Measurements from ENCODE around the gene EMC10. TPM values are rescaled to one million over a fixed set of nuclear protein-coding genes. Genes with fewer than 3 reads are reported as not detected.

Gene EMC10
- total RNA-seq, 4 donors from 2014 or later, result 34.9 to 77.2 (median 71.1) TPM

DNA sequence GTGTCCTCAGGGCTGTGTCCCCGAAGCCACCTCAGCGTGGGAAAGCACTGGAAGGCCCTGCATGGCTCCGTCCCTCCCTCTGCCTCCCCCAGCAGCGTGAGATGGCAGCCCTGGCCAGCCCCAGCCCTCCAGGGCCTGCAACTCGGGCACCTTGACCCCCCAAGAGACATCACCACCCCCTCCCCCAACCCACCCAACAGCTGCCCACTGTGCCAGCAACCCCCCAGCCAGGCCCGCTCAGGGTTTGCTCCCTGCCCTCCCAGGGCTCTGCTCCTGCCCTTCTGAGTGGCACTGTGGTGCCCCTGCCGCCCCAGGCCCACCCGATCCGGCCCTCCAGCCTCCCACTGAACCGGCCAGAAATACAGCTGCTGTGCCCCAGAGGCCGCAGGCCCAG lies 38.9 kb downstream of the EMC10 start:
- TF ChIP-seq POLR2A (IDR thresholded peaks at IDR 0.05), result no peak
- no peak for TF ChIP-seq EP300 (IDR thresholded peaks at IDR 0.05)
- TF ChIP-seq, protein P1, sequence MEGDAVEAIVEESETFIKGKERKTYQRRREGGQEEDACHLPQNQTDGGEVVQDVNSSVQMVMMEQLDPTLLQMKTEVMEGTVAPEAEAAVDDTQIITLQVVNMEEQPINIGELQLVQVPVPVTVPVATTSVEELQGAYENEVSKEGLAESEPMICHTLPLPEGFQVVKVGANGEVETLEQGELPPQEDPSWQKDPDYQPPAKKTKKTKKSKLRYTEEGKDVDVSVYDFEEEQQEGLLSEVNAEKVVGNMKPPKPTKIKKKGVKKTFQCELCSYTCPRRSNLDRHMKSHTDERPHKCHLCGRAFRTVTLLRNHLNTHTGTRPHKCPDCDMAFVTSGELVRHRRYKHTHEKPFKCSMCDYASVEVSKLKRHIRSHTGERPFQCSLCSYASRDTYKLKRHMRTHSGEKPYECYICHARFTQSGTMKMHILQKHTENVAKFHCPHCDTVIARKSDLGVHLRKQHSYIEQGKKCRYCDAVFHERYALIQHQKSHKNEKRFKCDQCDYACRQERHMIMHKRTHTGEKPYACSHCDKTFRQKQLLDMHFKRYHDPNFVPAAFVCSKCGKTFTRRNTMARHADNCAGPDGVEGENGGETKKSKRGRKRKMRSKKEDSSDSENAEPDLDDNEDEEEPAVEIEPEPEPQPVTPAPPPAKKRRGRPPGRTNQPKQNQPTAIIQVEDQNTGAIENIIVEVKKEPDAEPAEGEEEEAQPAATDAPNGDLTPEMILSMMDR (IDR thresholded peaks at IDR 0.05), result no peak
- no peak for TF ChIP-seq POLR2AphosphoS5 (IDR thresholded peaks at IDR 0.05)
- Histone ChIP-seq H3K9me3 (no peaks in the 10 kb centered on the region), H3K27me3 (no peaks in the 10 kb centered on the region), H3K27ac (no peak overlapping the region), H3K36me3 (no peaks in the 10 kb centered on the region), H3K4me1 (peaks cover 14% of the 10 kb centered on the region), H3K4me3 (no peak overlapping the region)
- 77% methylated on average over 7 of the region's 11 CpGs for WGBS
- DNase-seq (ENCODE audit: low spot score in 2 of 2), result peak in 1 of 2 donors; percentile 65

DNA sequence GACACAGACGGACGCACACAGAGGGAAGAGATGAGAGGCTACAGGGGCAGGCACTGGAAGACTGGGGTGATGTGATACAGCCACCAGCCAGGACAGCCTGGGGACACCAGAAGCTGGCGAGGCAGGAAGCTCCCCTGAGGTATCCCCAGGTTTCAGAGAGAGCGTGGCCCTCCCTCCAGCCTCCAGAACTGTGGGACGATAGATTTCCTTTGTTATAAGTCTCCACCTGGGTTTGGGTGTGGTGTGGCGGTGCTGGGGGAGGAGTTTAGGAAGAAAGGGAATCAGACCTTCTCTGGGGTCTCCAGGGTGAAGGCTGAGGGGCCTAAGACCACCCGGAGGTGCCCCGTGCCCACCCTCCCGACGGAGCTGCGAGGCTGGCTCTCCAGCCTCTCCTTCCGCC lies 40.1 kb downstream of the EMC10 start:
- Histone ChIP-seq H3K4me1 (peaks cover 4% of the 10 kb centered on the region), H3K27me3 (no peaks in the 10 kb centered on the region), H3K27ac (no peak overlapping the region), H3K9me3 (no peaks in the 10 kb centered on the region), H3K36me3 (no peaks in the 10 kb centered on the region), H3K4me3 (no peak overlapping the region)
- 41% methylated on average over 12 of the region's 12 CpGs for WGBS
- no peak for TF ChIP-seq POLR2AphosphoS5 (IDR thresholded peaks at IDR 0.05)
- no peak for TF ChIP-seq EP300 (IDR thresholded peaks at IDR 0.05)
- no peak for TF ChIP-seq POLR2A (IDR thresholded peaks at IDR 0.05)
- TF ChIP-seq, protein P1 (IDR thresholded peaks at IDR 0.05), result no peak
- DNase-seq (ENCODE audit: low spot score in 2 of 2), result peak in 1 of 2 donors; percentile 44

DNA sequence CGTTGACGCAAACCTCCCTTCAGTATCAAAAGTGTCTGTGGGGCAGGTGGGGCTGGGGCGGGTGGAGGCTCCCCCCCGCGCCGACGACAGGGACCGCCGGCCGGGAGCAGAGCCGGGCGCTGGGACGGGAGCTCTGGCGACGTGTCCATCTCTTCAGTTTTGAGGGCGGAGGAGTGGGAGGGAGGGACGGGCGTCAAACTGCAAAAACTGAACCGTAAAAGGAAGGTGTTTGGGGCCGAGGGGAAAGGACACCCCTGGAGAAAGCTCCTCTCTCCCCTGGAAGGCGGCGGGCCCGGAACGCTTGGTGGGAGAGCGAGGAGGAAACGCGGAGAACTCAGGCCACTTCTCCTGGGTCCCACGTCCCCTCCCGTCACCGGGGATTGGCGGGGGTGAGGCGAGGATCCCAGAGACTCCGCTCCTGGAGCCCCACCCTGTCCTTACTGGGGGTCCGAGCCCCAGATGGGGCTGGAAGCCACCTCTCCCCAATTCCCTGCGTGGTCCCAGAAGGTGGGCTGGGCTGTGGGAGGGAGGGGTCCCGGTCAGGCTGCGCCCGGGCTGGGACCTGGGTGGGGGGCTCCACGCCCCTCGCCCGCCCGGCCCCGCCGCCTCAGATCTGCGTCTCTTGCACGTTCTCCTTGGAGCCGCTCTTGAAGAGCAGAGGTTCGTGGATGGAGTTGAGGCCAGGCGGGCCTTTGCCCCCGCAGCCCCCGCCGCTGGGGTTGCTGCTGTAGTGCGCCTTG lies 40.8 kb downstream of the EMC10 start:
- Histone ChIP-seq H3K36me3 (no peaks in the 10 kb centered on the region), H3K4me1 (no peaks in the 10 kb centered on the region), H3K9me3 (no peaks in the 10 kb centered on the region), H3K27me3 (no peaks in the 10 kb centered on the region), H3K27ac (no peak overlapping the region), H3K4me3 (no peak overlapping the region)
- 43% methylated on average over 30 of the region's 53 CpGs for WGBS
- peak in 1 of 2 donors; percentile 65 for DNase-seq (ENCODE audit: low spot score in 2 of 2)
- TF ChIP-seq POLR2AphosphoS5 (IDR thresholded peaks at IDR 0.05), result no peak
- TF ChIP-seq POLR2A (IDR thresholded peaks at IDR 0.05), result no peak
- no peak for TF ChIP-seq EP300 (IDR thresholded peaks at IDR 0.05)

DNA sequence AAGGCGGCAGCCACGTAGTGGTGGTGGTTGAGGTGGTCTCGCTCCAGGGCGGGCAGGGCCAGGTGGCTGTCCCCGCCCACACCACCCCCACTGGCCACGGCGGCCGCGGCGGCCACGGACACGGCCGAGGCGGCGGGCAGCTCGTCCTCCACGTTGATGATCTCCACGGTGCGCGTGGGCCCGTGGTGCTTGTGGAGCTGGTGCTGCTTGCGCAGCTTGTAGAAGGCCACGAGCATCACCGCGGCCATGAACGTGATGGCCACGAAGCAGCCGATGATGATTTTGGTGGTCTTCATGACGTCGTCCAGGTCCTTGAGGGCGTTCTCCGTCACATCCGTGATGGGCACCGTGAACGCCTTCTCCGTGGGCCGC lies 41.4 kb downstream of the EMC10 start:
- Histone ChIP-seq H3K9me3 (no peaks in the 10 kb centered on the region), H3K4me1 (no peaks in the 10 kb centered on the region), H3K36me3 (no peaks in the 10 kb centered on the region), H3K27ac (no peak overlapping the region), H3K4me3 (no peak overlapping the region), H3K27me3 (no peaks in the 10 kb centered on the region)
- peak in 1 of 2 donors; percentile 72 for DNase-seq (ENCODE audit: low spot score in 2 of 2)
- 98% methylated on average over 17 of the region's 37 CpGs for WGBS
- TF ChIP-seq POLR2AphosphoS5 (IDR thresholded peaks at IDR 0.05) (no peak), EP300 (IDR thresholded peaks at IDR 0.05) (no peak), POLR2A (IDR thresholded peaks at IDR 0.05) (no peak)
- TF ChIP-seq, protein P1 (IDR thresholded peaks at IDR 0.05), result no peak

DNA sequence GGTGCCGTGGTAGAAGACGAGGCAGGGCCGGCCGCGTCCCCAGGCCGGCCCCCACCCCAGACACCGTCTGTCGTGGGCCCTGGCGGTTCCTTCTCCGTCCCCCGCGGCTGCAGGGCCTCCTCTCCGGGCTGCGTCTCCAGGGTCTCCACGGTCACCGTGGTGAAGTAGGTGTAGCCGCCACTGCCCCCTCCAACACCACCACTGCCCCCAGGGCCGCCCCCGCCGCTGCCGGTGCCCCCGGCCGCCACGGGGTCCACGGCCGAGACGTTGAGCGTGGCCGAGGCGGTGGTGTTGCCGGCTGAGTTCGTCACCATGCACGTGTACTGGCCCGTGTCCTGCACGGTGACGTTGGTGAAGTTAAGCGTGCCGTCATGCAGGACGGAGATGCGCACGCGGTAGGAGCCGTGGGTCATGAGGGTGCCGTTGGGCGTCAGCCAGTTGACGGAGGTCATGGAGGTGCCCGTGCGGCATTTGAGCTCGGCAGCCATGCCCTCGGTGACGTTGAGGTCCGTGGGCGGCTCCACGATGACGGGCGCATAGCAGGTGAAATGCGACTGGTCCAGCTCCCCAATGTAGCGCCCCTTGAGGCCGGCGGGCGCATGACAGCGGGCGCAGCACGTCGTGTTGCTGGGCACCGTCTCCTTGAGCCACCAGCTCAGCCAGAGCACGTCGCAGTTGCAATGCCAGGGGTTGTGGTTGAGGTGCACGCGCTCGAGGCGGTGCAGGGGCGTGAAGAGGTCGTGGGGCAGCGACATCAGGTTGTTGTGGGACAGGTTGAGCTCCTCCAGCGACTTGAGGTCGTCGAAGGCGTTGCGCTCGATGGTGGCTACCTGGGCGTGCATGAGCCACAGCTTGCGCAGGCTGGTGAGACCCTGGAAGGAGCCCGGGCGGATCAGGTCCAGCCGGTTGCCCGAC lies 42.0 kb downstream of the EMC10 start:
- TF ChIP-seq POLR2AphosphoS5 (IDR thresholded peaks at IDR 0.05) (no peak), POLR2A (IDR thresholded peaks at IDR 0.05) (no peak), EP300 (IDR thresholded peaks at IDR 0.05) (no peak)
- TF ChIP-seq, protein P1 (IDR thresholded peaks at IDR 0.05), result no peak
- Histone ChIP-seq H3K4me3 (no peak overlapping the region), H3K4me1 (no peaks in the 10 kb centered on the region), H3K36me3 (no peaks in the 10 kb centered on the region), H3K27me3 (no peaks in the 10 kb centered on the region), H3K27ac (no peak overlapping the region), H3K9me3 (no peaks in the 10 kb centered on the region)
- DNase-seq (ENCODE audit: low spot score in 2 of 2), result peak in 1 of 2 donors; percentile 69
- WGBS, result 96% methylated on average over 61 of the region's 87 CpGs

Measured in suprapubic skin (tissue), 4 donors.